NOMO-1 treated with dmso at 0.1 percent for 144 hours (cell line): ENCODE data around the gene MRPS31.

ENCODE experiments used
- DNase-seq: peaks from one replicate; lab custom pipeline; 2025; ENCODE audit not compliant: unreplicated experiment; lab: John Stamatoyannopoulos, UW

Gene MRPS31

GRCh38 chr13:40770934-40771618 lies at the start of gene MRPS31:
Gene MRPS31 (minus strand): TSS chr13:40771190. CDS start chr13:40771136, 54 bp downstream.
- DNase-seq: peak; percentile 97

- DNase-seq: no peak
These were observed 48.9 kb upstream of the MRPS31 start for GRCh38 chr13:40819797-40820315.

- no peak for DNase-seq
These were observed 47.9 kb upstream of the MRPS31 start for GRCh38 chr13:40818926-40819325.

GRCh38 chr13:40814803-40815202 lies 43.8 kb upstream of the MRPS31 start:
- no peak for DNase-seq

GRCh38 chr13:40813667-40814454 lies 42.9 kb upstream of the MRPS31 start:
- peak; percentile 4 for DNase-seq

GRCh38 chr13:40812724-40813445 lies 41.9 kb upstream of the MRPS31 start:
- DNase-seq: no peak

GRCh38 chr13:40812102-40812501 lies 41.1 kb upstream of the MRPS31 start:
- DNase-seq: peak; percentile 40

- DNase-seq: no peak
These were observed 38.5 kb upstream of the MRPS31 start for GRCh38 chr13:40809471-40809870.

- no peak for DNase-seq
These were observed 35.3 kb upstream of the MRPS31 start for GRCh38 chr13:40806241-40806640.

- DNase-seq: no peak
These were observed 32.3 kb upstream of the MRPS31 start for GRCh38 chr13:40803316-40803715.

- DNase-seq: no peak
These were observed 30.5 kb upstream of the MRPS31 start for GRCh38 chr13:40801255-40802217.

GRCh38 chr13:40800559-40800958 lies 29.6 kb upstream of the MRPS31 start:
- no peak for DNase-seq

GRCh38 chr13:40799508-40799907 lies 28.5 kb upstream of the MRPS31 start:
- DNase-seq: no peak

- DNase-seq: no peak
These were observed 27.4 kb upstream of the MRPS31 start for GRCh38 chr13:40798380-40798779.

GRCh38 chr13:40796649-40797048 lies 25.7 kb upstream of the MRPS31 start:
- DNase-seq: no peak

GRCh38 chr13:40794414-40795368 lies 23.7 kb upstream of the MRPS31 start:
- DNase-seq: no peak

- DNase-seq: no peak
These were observed 22.3 kb upstream of the MRPS31 start for GRCh38 chr13:40793339-40793738.

GRCh38 chr13:40792284-40793051 lies 21.5 kb upstream of the MRPS31 start:
- DNase-seq: no peak
